Measurements from ENCODE around the gene MS4A6A. TPM values are rescaled to one million over a fixed set of nuclear protein-coding genes. Genes with fewer than 3 reads are reported as not detected.
"Not testable (repeated sequence)": the region's sequence is repeated elsewhere in the genome, so short reads cannot be mapped to it uniquely, and the experiment has no call there.

The MS4A6A gene
- total RNA-seq, 2 experiments from 2014 or later, result not detected

DNA sequence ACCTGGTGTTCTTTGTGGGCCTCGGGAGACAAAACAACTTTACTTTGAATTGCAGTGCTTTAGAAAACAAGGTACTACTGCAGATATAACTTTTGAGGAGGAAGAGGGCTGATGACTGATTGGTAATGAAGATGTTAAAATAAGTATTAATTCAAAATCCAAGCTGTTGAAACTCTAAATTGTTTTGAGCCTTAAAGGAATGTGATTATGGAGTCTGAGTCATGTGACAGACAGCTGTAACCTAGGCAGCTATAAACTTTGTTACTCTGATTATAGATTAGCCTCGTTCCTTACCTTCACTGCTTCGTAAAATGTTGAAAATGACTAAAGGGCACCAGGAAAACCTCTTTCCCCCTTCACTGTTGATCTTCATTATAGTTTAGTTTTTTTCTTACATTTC, 51.0 kb downstream of the MS4A6A start:
- H3K36me3 Mint-ChIP-seq, result no peaks in the 10 kb centered on the region
- CTCF ChIA-PET, result no interaction called here
- H3K4me3 Mint-ChIP-seq, result no peak overlapping the region
- peaks cover 2% of the 10 kb centered on the region for H3K9me3 Mint-ChIP-seq (ENCODE audit: low read depth)
- ATAC-seq (no peak), DNase-seq (no peak)
- no peaks in the 10 kb centered on the region for H3K4me1 Mint-ChIP-seq
- H3K27ac Mint-ChIP-seq, result no peak overlapping the region
- no peaks in the 10 kb centered on the region for H3K27me3 Mint-ChIP-seq

DNA sequence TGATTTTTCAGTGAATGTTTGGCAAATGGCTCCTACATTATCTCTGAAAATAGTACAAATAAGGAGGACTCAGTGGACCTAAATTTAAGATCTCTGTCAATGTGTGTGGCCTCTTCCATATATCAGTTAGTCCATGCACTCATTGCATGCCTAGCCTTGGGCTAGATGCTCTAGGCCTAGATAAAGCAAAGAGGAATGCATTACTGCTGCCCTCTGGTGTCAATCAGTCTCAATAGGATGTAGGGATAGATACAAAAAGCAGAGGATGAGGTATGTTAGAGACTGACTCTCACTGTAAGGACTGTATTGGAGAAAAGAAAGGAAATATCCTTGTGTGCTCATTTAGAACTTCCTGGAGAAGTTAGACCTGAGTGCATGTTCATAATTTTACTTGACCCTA, 52.4 kb downstream of the MS4A6A start:
- no peak overlapping the region for H3K27ac Mint-ChIP-seq
- no peaks in the 10 kb centered on the region for H3K4me1 Mint-ChIP-seq
- no peak for DNase-seq
- peaks cover 2% of the 10 kb centered on the region for H3K9me3 Mint-ChIP-seq (ENCODE audit: low read depth)
- H3K36me3 Mint-ChIP-seq, result no peaks in the 10 kb centered on the region
- ATAC-seq, result no peak
- CTCF ChIA-PET, result interaction anchor here (1.2 kb wide), 1 partner anchor 307 kb away, joined by 3 read pairs; no protein-coding TSS in a partner anchor
- H3K27me3 Mint-ChIP-seq, result no peaks in the 10 kb centered on the region
- no peak overlapping the region for H3K4me3 Mint-ChIP-seq

DNA sequence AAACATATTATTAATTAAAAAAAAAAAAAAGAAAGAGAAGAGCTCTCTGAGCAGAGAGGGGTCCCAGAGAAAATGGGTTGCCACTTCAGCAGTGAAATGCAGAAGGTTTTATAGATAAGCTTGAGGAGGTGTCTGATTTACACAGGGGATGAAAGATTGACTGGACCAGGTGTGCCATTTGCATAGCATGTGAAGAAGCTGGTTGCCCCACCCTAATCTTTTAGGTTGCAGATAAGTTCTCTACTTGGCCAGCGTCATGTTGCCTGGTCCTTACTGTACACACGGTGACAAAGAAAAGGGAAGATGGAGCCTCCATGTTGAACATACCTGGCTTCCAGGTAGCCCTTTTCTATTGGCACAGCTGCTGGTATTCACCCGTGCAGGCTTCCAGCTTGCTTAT, 53.0 kb downstream of the MS4A6A start:
- H3K27ac Mint-ChIP-seq, result no peak overlapping the region
- DNase-seq, result no peak
- H3K9me3 Mint-ChIP-seq (ENCODE audit: low read depth), result peaks cover 2% of the 10 kb centered on the region
- no peaks in the 10 kb centered on the region for H3K4me1 Mint-ChIP-seq
- CTCF ChIA-PET, result interaction anchor here (1.2 kb wide), 1 partner anchor 307 kb away, joined by 3 read pairs; no protein-coding TSS in a partner anchor
- ATAC-seq, result no peak
- H3K27me3 Mint-ChIP-seq, result no peaks in the 10 kb centered on the region
- H3K36me3 Mint-ChIP-seq, result no peaks in the 10 kb centered on the region
- no peak overlapping the region for H3K4me3 Mint-ChIP-seq

DNA sequence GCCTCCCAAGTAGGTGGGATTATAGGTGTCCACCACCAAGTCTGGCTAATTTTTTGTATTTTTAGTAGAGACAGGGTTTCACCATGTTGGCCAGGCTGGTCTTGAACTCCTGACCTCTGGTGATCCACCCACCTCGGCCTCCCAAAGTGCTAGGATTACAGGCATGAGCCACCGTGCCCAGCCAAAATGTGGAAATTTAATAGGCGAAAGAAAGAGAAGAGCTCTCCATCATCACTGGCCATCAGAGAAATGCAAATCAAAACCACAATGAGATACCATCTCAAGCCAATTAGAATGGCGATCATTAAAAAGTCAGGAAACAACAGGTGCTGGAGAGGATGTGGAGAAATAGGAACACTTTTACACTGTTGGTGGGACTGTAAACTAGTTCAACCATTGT, 54.0 kb downstream of the MS4A6A start:
- H3K4me1 Mint-ChIP-seq; H3K4me3 Mint-ChIP-seq; CTCF ChIA-PET; DNase-seq; H3K9me3 Mint-ChIP-seq (ENCODE audit: low read depth); H3K27me3 Mint-ChIP-seq; H3K36me3 Mint-ChIP-seq; ATAC-seq; H3K27ac Mint-ChIP-seq: not testable (repeated sequence)

DNA sequence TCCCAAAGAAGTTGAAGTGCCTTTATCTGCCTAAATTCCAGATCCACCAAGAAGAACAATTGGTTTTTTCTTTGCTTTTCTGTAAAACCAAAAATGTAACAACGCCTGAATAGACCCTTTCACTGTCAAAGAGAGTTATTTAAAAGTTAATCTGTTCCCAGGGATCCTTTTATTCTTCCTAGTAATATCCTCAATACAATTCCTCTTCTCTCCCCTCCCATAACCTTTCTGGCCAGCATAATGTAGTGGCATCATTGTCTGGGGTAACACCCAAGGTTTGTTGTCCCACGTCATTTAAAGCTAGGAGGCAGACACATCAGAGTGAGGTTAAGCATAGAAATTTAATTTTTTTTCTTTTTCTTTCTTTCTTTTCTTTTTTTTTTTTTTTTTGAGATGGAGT, 54.5 kb downstream of the MS4A6A start:
- ATAC-seq (no peak), DNase-seq (no peak)
- CTCF ChIA-PET, result no interaction called here
- no peaks in the 10 kb centered on the region for H3K4me1 Mint-ChIP-seq
- H3K9me3 Mint-ChIP-seq (ENCODE audit: low read depth), result no peaks in the 10 kb centered on the region
- H3K27ac Mint-ChIP-seq, result no peak overlapping the region
- H3K36me3 Mint-ChIP-seq, result no peaks in the 10 kb centered on the region
- H3K4me3 Mint-ChIP-seq, result no peak overlapping the region
- H3K27me3 Mint-ChIP-seq, result no peaks in the 10 kb centered on the region

DNA sequence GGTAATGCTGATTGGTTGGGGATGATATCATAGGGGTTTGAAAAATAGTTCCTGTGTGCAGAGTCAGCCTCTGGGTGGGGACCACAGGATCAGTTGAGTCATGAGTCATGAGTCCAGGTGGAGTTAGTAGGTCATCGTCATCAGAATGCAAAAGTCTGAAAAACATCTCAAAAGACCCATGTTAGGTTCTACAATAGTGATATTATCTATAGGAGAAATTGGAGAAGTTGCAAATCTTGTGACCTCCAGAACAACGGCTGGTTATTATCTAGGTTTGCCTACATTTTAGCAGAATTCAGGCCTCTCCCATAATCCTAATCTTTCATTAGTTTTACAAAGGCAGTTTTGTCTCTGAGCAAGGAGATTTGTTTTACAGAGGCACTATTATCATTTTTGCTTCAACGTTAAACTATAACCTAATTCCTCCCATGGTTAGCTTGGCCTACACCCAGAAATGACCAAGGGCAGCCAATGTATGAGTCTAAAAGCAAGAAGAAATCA, 55.5 kb downstream of the MS4A6A start:
- CTCF ChIA-PET, result no interaction called here

DNA sequence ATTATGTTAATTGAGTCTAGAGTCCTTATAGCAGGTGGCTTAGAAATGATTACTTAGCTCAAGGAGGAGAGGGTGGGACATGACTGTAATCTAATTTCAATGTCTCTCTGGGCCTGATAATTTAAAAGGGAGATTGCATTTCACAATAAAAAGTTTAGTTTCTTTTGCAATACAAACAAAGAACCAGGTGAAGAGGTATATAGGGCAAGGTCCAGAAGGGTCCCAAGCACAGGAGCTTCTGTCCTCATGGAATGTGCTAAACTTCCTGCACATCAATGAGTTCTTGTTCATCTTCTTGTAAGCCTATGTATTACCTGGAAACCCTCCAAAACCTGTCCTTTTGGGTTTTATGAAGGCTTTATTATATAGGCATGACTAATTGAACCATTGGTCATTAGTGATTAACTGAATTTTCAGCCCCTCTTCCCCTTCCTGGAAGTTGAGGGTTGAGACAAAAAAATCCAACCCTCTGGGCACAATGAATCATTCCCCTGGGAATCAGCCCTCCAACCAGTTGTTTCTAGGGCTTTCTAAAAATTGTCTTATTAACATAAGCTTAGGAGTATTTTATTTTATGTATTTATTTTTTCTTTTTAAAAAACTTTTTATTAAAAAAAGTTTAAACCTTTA, 56.8 kb downstream of the MS4A6A start:
- no peak for ATAC-seq
- CTCF ChIA-PET, result no interaction called here
- Mint-ChIP-seq H3K27me3 (no peaks in the 10 kb centered on the region), H3K36me3 (no peaks in the 10 kb centered on the region), H3K9me3 (ENCODE audit: low read depth) (no peaks in the 10 kb centered on the region), H3K4me3 (no peak overlapping the region), H3K27ac (no peak overlapping the region), H3K4me1 (no peaks in the 10 kb centered on the region)
- DNase-seq, result no peak

More for the DNA sequence above, 55.5 kb downstream of the MS4A6A start:
- Mint-ChIP-seq H3K27me3 (no peaks in the 10 kb centered on the region), H3K4me1 (no peaks in the 10 kb centered on the region), H3K9me3 (ENCODE audit: low read depth) (no peaks in the 10 kb centered on the region), H3K27ac (no peak overlapping the region), H3K36me3 (no peaks in the 10 kb centered on the region), H3K4me3 (no peak overlapping the region)
- no peak for DNase-seq
- no peak for ATAC-seq

DNA sequence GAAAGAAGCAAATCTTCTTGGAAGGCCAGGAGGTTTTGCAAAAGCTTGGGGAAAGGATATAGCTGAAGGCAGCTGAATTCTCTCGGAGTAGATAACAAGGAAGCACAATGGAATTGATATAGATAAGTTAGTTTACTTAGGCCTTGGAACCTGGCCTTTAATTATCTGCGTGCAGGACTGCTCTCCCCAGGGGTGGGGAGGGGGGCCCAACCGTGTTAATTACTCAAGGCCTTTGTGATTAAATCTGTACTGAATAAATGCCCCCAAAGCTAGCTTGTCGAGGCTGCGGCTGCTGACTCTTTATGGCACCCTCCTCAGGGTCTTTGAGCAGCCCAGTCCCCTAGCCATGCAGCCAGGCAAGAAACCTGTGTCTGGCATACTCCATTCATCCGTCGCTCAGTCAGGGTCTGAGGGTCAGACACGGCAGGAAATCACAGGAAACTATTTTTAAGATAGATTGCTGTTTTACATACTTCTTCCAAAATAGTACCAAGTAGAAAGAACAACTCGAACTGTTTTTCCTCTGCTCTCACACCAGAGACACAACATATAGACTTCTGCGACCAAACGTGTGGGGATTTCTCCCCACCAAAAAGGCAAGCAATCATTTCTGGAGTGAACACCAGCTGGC, 58.0 kb downstream of the MS4A6A start:
- no peaks in the 10 kb centered on the region for H3K9me3 Mint-ChIP-seq (ENCODE audit: low read depth)
- no peak overlapping the region for H3K4me3 Mint-ChIP-seq
- DNase-seq (no peak), ATAC-seq (no peak)
- no peak overlapping the region for H3K27ac Mint-ChIP-seq
- no peaks in the 10 kb centered on the region for H3K27me3 Mint-ChIP-seq
- H3K4me1 Mint-ChIP-seq, result no peaks in the 10 kb centered on the region
- CTCF ChIA-PET, result no interaction called here
- no peaks in the 10 kb centered on the region for H3K36me3 Mint-ChIP-seq

Small RNAs within 50 kb of the gene (microRNA-seq; reads per million reads assigned to microRNA genes)
- gene MIR6503, result not detected

Other genes starting within 250 kb of the MS4A6A start
- gene OOSP1, start 244.7 kb downstream of the MS4A6A start, total RNA-seq, result not detected
- gene OOSP4A, start 219.1 kb downstream of the MS4A6A start, total RNA-seq, result not detected
- not detected for gene OOSP4B, start 165.9 kb downstream of the MS4A6A start, total RNA-seq
- not detected for gene OOSP2, start 142.7 kb downstream of the MS4A6A start, total RNA-seq
- not detected for gene MS4A3, start 126.4 kb downstream of the MS4A6A start, total RNA-seq
- not detected for gene MS4A2, start 94.4 kb downstream of the MS4A6A start, total RNA-seq
- gene MS4A4E, start 60.1 kb upstream of the MS4A6A start, total RNA-seq, result not detected
- gene MS4A4A, start 97.6 kb upstream of the MS4A6A start, total RNA-seq, result not detected
- gene MS4A6E, start 144.2 kb upstream of the MS4A6A start, total RNA-seq, result not detected
- not detected for gene MS4A7, start 195.4 kb upstream of the MS4A6A start, total RNA-seq
- not detected for gene MS4A14, start 213.4 kb upstream of the MS4A6A start, total RNA-seq
- gene MS4A5, start 246.5 kb upstream of the MS4A6A start, total RNA-seq, result not detected

Measured in activated CD8-positive, alpha-beta memory T cell treated with anti-CD3 and anti-CD28 coated beads, Interleukin-2, amount 10 ng/mL, durations not matched to agents 7 days and 5 days (primary cell).